Transverse colon (tissue), 4 donors: ENCODE data around the gene KRTAP17-1. TPM values are rescaled to one million over a fixed set of nuclear protein-coding genes. Genes with fewer than 3 reads are reported as not detected.

ENCODE experiments used
- DNase-seq: peaks from one replicate; pipeline ENCODE4 v3.0.0-alpha.2; 2019
- H3K27ac ChIP-seq, 4 donors: fragments of 200-600 bp; sonication (generic); 2 replicates each; pipeline ENCODE4 v1.5.1; 2016 to 2018; ENCODE audit warnings: inconsistent platforms in 4 of 4
- H3K27me3 ChIP-seq: fragments of 200-600 bp; sonication (generic); 2 replicates; pipeline ENCODE4 v1.5.1; 2017; ENCODE audit warnings: inconsistent platforms
- H3K36me3 ChIP-seq, 4 donors: fragments of 200-600 bp; sonication (generic); 2 replicates each; pipeline ENCODE4 v1.5.1; 2017 to 2019; ENCODE audit warnings: inconsistent platforms in 4 of 4
- H3K4me1 ChIP-seq, 4 donors: fragments of 200-600 bp; sonication (generic); 2 replicates each; pipeline ENCODE4 v1.5.1; 2017 to 2020; ENCODE audit warnings: inconsistent platforms in 4 of 4
- H3K4me3 ChIP-seq, 4 donors: fragments of 200-600 bp; sonication (generic); 1 replicate in 1 of 4; 2 replicates in 3 of 4; pipeline versions ENCODE4 v1.5.1 to v1.6.1; 2017 to 2019; ENCODE audit warnings: inconsistent platforms in 4 of 4
- H3K9me3 ChIP-seq, 2 donors: fragments of 200-600 bp; sonication (generic); 2 replicates each; pipeline ENCODE4 v1.5.1; 2017 to 2019; ENCODE audit warnings: inconsistent platforms in 2 of 2
- CTCF ChIP-seq, 5 experiments: fragments of 200-600 bp in 3 of 5; fragments of 450-650 bp in 2 of 5; sonication (generic) in 3 of 5; IDR thresholded peaks; 1 replicate in 2 of 5; 2 replicates in 3 of 5; pipeline ENCODE4 v1.5.1; 2016 to 2017; ENCODE audit warnings: antibody characterized with exemption in 5 of 5, inconsistent platforms in 3 of 5, mild to moderate bottlenecking in 2 of 5, moderate library complexity in 1 of 5
- EP300 ChIP-seq: sonication (generic); formaldehyde crosslinking; IDR thresholded peaks from one replicate; pipeline ENCODE4 v1.6.1; 2017; ENCODE audit warnings: antibody characterized with exemption, low read depth
- POLR2A ChIP-seq: fragments of 450-650 bp; IDR thresholded peaks from one replicate; pipeline ENCODE4 v1.6.1; 2016; ENCODE audit warnings: antibody characterized with exemption, mild to moderate bottlenecking, moderate library complexity
- POLR2AphosphoS5 ChIP-seq, 3 donors: sonication (generic); formaldehyde crosslinking; IDR thresholded peaks; one replicate each; pipeline ENCODE4 v1.6.1; 2016; ENCODE audit warnings: antibody characterized with exemption in 3 of 3
- WGBS, 2 donors: methylation state at CpG; one replicate each; pipeline ENCODE4 v1.1.5; 2018; ENCODE audit warnings: low coverage in 1 of 2; 5-methylcytosine and 5-hydroxymethylcytosine counted together
- in situ Hi-C, 4 donors: fragments of 200-750 bp; cut with MboI; loops; one replicate each; pipeline versions ENCODE4 v1.15.0 to v1.15.1; 2017; ENCODE audit warnings: low sequenced_read_pairs in 3 of 4, low pct_ligation_motif_present in 1 of 4, low pct_unique_long_range_greater_than_20kb in 1 of 4
- intact Hi-C: fragments of 100-400 bp; cut with DNase I; formaldehyde crosslinking; loops from one replicate; pipeline ENCODE4 v1.15.1; 2023; ENCODE audit warnings: low total_unique reads
- total RNA-seq, 4 donors: library from RNA; depleted of rRNA; stranded (reverse); fragments of >200 nt; gene quantifications; one replicate each; pipeline ENCODE4 v1.1.0, GENCODE V29; 2016

KRTAP17-1 gene
- total RNA-seq, 4 donors from 2014 or later, result not detected

- no peaks in the 10 kb centered on the region for H3K36me3 ChIP-seq
- H3K4me1 ChIP-seq, result no peaks in the 10 kb centered on the region
- H3K27me3 ChIP-seq, result peaks cover 8% of the 10 kb centered on the region
- intact Hi-C loops (no loop called here), in situ Hi-C loops (no loop called here)
- 68 to 83% methylated on average over 1 to 11 of the region's 11 CpGs for WGBS, 2 donors
- DNase-seq, result no peak
- H3K4me3 ChIP-seq, result no peak within 1 kb of the TSS
- TF ChIP-seq CTCF (IDR thresholded peaks at IDR 0.05), result no peak
- no peak for TF ChIP-seq EP300
- TF ChIP-seq POLR2A, result no peak
- TF ChIP-seq POLR2AphosphoS5 (IDR thresholded peaks at IDR 0.05), result no peak
- no peaks in the 10 kb centered on the region for H3K9me3 ChIP-seq
- H3K27ac ChIP-seq, result no peak within 1 kb of the TSS
These were observed 13.3 kb downstream of the KRTAP17-1 start, which contains the start of gene KRTAP29-1 for GRCh38 chr17:41301916-41302901. TSS of gene KRTAP29-1 (minus strand) at chr17:41302851. CDS start at chr17:41302851, 0 bp downstream.

GRCh38 chr17:41301204-41301790, 14.2 kb downstream of the KRTAP17-1 start:
- Histone ChIP-seq H3K27ac (no peak overlapping the region), H3K36me3 (no peaks in the 10 kb centered on the region), H3K9me3 (no peaks in the 10 kb centered on the region), H3K27me3 (peaks cover 8% of the 10 kb centered on the region), H3K4me3 (no peak overlapping the region), H3K4me1 (no peaks in the 10 kb centered on the region)
- intact Hi-C loops, result no loop called here
- in situ Hi-C loops, result no loop called here
- DNase-seq, result no peak
- TF ChIP-seq EP300 (no peak), POLR2AphosphoS5 (IDR thresholded peaks at IDR 0.05) (no peak), POLR2A (no peak), CTCF (IDR thresholded peaks at IDR 0.05) (no peak)
- 60 to 74% methylated on average over 4 to 5 of the region's 5 CpGs for WGBS, 2 donors

- Histone ChIP-seq H3K27ac (no peak overlapping the region), H3K4me1 (no peaks in the 10 kb centered on the region), H3K4me3 (no peak overlapping the region), H3K9me3 (no peaks in the 10 kb centered on the region), H3K36me3 (no peaks in the 10 kb centered on the region), H3K27me3 (peaks cover 8% of the 10 kb centered on the region)
- WGBS, 2 donors, result 50 to 88% methylated on average over 1 to 20 of the region's 20 CpGs
- TF ChIP-seq POLR2A (no peak), EP300 (no peak), POLR2AphosphoS5 (IDR thresholded peaks at IDR 0.05) (no peak), CTCF (IDR thresholded peaks at IDR 0.05) (no peak)
- in situ Hi-C loops, result no loop called here
- DNase-seq, result no peak
- intact Hi-C loops, result no loop called here
These were observed 16.9 kb downstream of the KRTAP17-1 start for GRCh38 chr17:41298458-41299135.

GRCh38 chr17:41296846-41297245, 18.7 kb downstream of the KRTAP17-1 start:
- Histone ChIP-seq H3K9me3 (no peaks in the 10 kb centered on the region), H3K27ac (no peak overlapping the region), H3K36me3 (no peaks in the 10 kb centered on the region), H3K4me3 (no peak overlapping the region), H3K4me1 (no peaks in the 10 kb centered on the region), H3K27me3 (peaks cover 13% of the 10 kb centered on the region)
- in situ Hi-C loops (no loop called here), intact Hi-C loops (no loop called here)
- no peak for DNase-seq
- TF ChIP-seq POLR2A, result no peak
- TF ChIP-seq POLR2AphosphoS5 (IDR thresholded peaks at IDR 0.05), result no peak
- no peak for TF ChIP-seq CTCF (IDR thresholded peaks at IDR 0.05)
- 40 to 56% methylated on average over 1 of the region's 1 CpG for WGBS, 2 donors
